HEK293T (cell line): ENCODE measurements around the gene ZDHHC8.

Source experiments
- CTCF ChIA-PET: fragments of 350-600 bp; formaldehyde crosslinking; extraction: SDS; loops from one replicate; lab custom pipeline; 2021; ENCODE audit warnings: antibody characterized with exemption, inconsistent platforms; lab: Yijun Ruan, JAX
- POLR2A ChIA-PET: fragments of 350-600 bp; formaldehyde crosslinking; extraction: SDS; loops from one replicate; lab custom pipeline; 2020; ENCODE audit warnings: antibody characterized with exemption, inconsistent platforms; lab: Yijun Ruan, JAX
- DNase-seq: peaks from one replicate; pipeline ENCODE4 v3.0.0; 2012; ENCODE audit warnings: mixed read lengths; ENCODE audit errors: extremely low spot score
- ARNT ChIP-seq: fragments of 450-650 bp; IDR thresholded peaks from 2 replicates; pipeline ENCODE4 v1.6.1; 2017; ENCODE audit warnings: mild to moderate bottlenecking
- BHLHE40 ChIP-seq: fragments of 450-650 bp; IDR thresholded peaks from 2 replicates; pipeline ENCODE4 v1.6.1; 2016; ENCODE audit warnings: mild to moderate bottlenecking, moderate library complexity, borderline replicate concordance
- CTBP1 ChIP-seq: fragments of 450-650 bp; IDR thresholded peaks from 2 replicates; pipeline ENCODE4 v1.6.1; 2016; ENCODE audit warnings: borderline replicate concordance
- ELF4 ChIP-seq: fragments of 450-650 bp; IDR thresholded peaks from 2 replicates; pipeline ENCODE4 v1.6.1; 2017; ENCODE audit warnings: antibody characterized with exemption
- FOXA1 ChIP-seq: fragments of 450-650 bp; IDR thresholded peaks from 2 replicates; pipeline ENCODE4 v1.6.1; 2016; ENCODE audit warnings: mild to moderate bottlenecking
- FOXK2 ChIP-seq: fragments of 450-650 bp; IDR thresholded peaks from 2 replicates; pipeline ENCODE4 v1.6.1; 2016; ENCODE audit warnings: mild to moderate bottlenecking
- FOXM1 ChIP-seq: fragments of 450-650 bp; IDR thresholded peaks from 2 replicates; pipeline ENCODE4 v1.6.1; 2017; ENCODE audit warnings: mild to moderate bottlenecking, borderline replicate concordance
- HDGF ChIP-seq: fragments of 450-650 bp; IDR thresholded peaks from 2 replicates; pipeline ENCODE4 v1.6.1; 2017; ENCODE audit warnings: antibody characterized with exemption, borderline replicate concordance
- L3MBTL2 ChIP-seq: fragments of 450-650 bp; conservative IDR thresholded peaks from 2 replicates; pipeline ENCODE4 v1.6.1; 2016; ENCODE audit warnings: mild to moderate bottlenecking
- LEF1 ChIP-seq: fragments of 450-650 bp; IDR thresholded peaks from 2 replicates; pipeline ENCODE4 v1.6.1; 2017; ENCODE audit warnings: mild to moderate bottlenecking, borderline replicate concordance
- NFRKB ChIP-seq: fragments of 450-650 bp; IDR thresholded peaks from 2 replicates; pipeline ENCODE4 v1.6.1; 2016; ENCODE audit warnings: mild to moderate bottlenecking, moderate library complexity
- PKNOX1 ChIP-seq: fragments of 450-650 bp; IDR thresholded peaks from 2 replicates; pipeline ENCODE4 v1.6.1; 2016
- SP1 ChIP-seq: fragments of 450-650 bp; IDR thresholded peaks from 2 replicates; pipeline ENCODE4 v1.6.1; 2017
- SUZ12 ChIP-seq: fragments of 450-650 bp; IDR thresholded peaks from 2 replicates; pipeline ENCODE4 v1.6.1; 2016; ENCODE audit warnings: mild to moderate bottlenecking
- TARDBP ChIP-seq: fragments of 450-650 bp; IDR thresholded peaks from 2 replicates; pipeline ENCODE4 v1.6.1; 2016
- ZNF384 ChIP-seq: fragments of 450-650 bp; IDR thresholded peaks from 2 replicates; pipeline ENCODE4 v1.6.1; 2016

The ZDHHC8 gene

GRCh38 chr22:20148414-20148813 is 16.8 kb downstream of the ZDHHC8 start:
- no peak for DNase-seq
- no peak for TF ChIP-seq SP1
- no peak for TF ChIP-seq FOXM1
- no peak for TF ChIP-seq ZNF384
- TF ChIP-seq ARNT, result no peak
- no peak for TF ChIP-seq PKNOX1
- no peak for TF ChIP-seq TARDBP
- TF ChIP-seq BHLHE40, result no peak
- no peak for TF ChIP-seq ELF4
- TF ChIP-seq LEF1, result no peak
- no peak for TF ChIP-seq SUZ12
- no peak for TF ChIP-seq L3MBTL2
- TF ChIP-seq FOXA1, result no peak
- TF ChIP-seq CTBP1, result no peak
- no peak for TF ChIP-seq NFRKB
- TF ChIP-seq HDGF, result no peak
- no peak for TF ChIP-seq FOXK2
- ChIA-PET CTCF (interaction anchor here (0.7 kb wide), 1 partner anchor 221 kb away, joined by 3 read pairs; no protein-coding TSS in a partner anchor), POLR2A (no interaction called here)

- no peak for TF ChIP-seq CTBP1
- TF ChIP-seq PKNOX1, result no peak
- TF ChIP-seq L3MBTL2, result no peak
- no peak for TF ChIP-seq TARDBP
- TF ChIP-seq NFRKB, result no peak
- TF ChIP-seq ZNF384, result no peak
- TF ChIP-seq ARNT, result no peak
- no peak for TF ChIP-seq HDGF
- TF ChIP-seq FOXM1, result no peak
- no peak for TF ChIP-seq BHLHE40
- no peak for TF ChIP-seq ELF4
- TF ChIP-seq LEF1, result no peak
- no peak for TF ChIP-seq FOXK2
- DNase-seq, result no peak
- POLR2A ChIA-PET, result no interaction called here
- CTCF ChIA-PET, result no interaction called here
Measured at GRCh38 chr22:20149257-20150250, 17.9 kb downstream of the ZDHHC8 start.

- ChIA-PET CTCF (no interaction called here), POLR2A (interaction anchor here (1.0 kb wide), 1 partner anchor 169 kb away, joined by 3 read pairs; the partner anchor contains the start of gene DGCR6L)
- TF ChIP-seq CTBP1, result no peak
- no peak for TF ChIP-seq TARDBP
- TF ChIP-seq FOXK2, result no peak
- TF ChIP-seq FOXA1, result no peak
- no peak for TF ChIP-seq L3MBTL2
- no peak for TF ChIP-seq PKNOX1
- no peak for TF ChIP-seq SUZ12
- no peak for TF ChIP-seq NFRKB
- no peak for TF ChIP-seq LEF1
- no peak for TF ChIP-seq FOXM1
- TF ChIP-seq ZNF384, result no peak
- TF ChIP-seq ELF4, result no peak
- no peak for TF ChIP-seq ARNT
- TF ChIP-seq BHLHE40, result no peak
- no peak for TF ChIP-seq HDGF
- TF ChIP-seq SP1, result no peak
- no peak for DNase-seq
Measured at GRCh38 chr22:20150381-20151275, 19.0 kb downstream of the ZDHHC8 start, which contains the start of gene CCDC188. TSS of gene CCDC188 (minus strand) at chr22:20151055. CDS start at chr22:20150986, 69 bp downstream.

GRCh38 chr22:20151276-20151588 is 19.6 kb downstream of the ZDHHC8 start:
- no peak for TF ChIP-seq FOXK2
- TF ChIP-seq SUZ12, result no peak
- no peak for TF ChIP-seq L3MBTL2
- TF ChIP-seq TARDBP, result no peak
- ChIA-PET CTCF (no interaction called here), POLR2A (interaction anchor here (1.0 kb wide), 1 partner anchor 169 kb away, joined by 3 read pairs; the partner anchor contains the start of gene DGCR6L)

GRCh38 chr22:20152464-20152890 is 20.9 kb downstream of the ZDHHC8 start:
- CTCF ChIA-PET, result interaction anchor here (0.6 kb wide), 1 partner anchor 41 kb away, joined by 3 read pairs; no protein-coding TSS in a partner anchor
- DNase-seq, result no peak
- POLR2A ChIA-PET, result no interaction called here
- TF ChIP-seq SUZ12, result no peak
- TF ChIP-seq PKNOX1, result no peak
- TF ChIP-seq BHLHE40, result no peak
- TF ChIP-seq SP1, result no peak
- no peak for TF ChIP-seq CTBP1

More at GRCh38 chr22:20151276-20151588, 19.6 kb downstream of the ZDHHC8 start:
- no peak for DNase-seq
